GM10847 (cell line): ENCODE results near the gene PML.

Source experiments
- POLR2A ChIP-seq: IDR thresholded peaks from 2 replicates; pipeline ENCODE4 v1.6.1; 2011; ENCODE audit not compliant: insufficient read length; ENCODE audit errors: extremely low read depth

The PML gene, protein sequence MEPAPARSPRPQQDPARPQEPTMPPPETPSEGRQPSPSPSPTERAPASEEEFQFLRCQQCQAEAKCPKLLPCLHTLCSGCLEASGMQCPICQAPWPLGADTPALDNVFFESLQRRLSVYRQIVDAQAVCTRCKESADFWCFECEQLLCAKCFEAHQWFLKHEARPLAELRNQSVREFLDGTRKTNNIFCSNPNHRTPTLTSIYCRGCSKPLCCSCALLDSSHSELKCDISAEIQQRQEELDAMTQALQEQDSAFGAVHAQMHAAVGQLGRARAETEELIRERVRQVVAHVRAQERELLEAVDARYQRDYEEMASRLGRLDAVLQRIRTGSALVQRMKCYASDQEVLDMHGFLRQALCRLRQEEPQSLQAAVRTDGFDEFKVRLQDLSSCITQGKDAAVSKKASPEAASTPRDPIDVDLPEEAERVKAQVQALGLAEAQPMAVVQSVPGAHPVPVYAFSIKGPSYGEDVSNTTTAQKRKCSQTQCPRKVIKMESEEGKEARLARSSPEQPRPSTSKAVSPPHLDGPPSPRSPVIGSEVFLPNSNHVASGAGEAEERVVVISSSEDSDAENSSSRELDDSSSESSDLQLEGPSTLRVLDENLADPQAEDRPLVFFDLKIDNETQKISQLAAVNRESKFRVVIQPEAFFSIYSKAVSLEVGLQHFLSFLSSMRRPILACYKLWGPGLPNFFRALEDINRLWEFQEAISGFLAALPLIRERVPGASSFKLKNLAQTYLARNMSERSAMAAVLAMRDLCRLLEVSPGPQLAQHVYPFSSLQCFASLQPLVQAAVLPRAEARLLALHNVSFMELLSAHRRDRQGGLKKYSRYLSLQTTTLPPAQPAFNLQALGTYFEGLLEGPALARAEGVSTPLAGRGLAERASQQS

DNA sequence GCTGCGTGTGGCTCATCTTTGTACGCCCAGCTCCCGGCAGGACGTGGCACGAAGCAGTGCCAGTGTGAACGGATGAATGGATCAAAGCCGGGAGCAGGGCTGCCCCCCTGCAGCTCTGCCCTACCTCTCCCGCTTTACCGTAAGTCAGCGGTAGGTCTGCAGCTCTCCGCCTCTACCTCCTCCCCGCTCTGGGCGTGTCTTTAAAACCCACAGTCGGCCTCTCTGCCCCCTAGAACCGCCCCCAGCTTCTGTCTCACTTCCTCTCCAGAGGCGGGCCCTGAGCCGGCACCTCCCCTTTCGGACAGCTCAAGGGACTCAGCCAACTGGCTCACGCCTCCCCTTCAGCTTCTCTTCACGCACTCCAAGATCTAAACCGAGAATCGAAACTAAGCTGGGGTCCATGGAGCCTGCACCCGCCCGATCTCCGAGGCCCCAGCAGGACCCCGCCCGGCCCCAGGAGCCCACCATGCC is at the start of gene PML:
PML (plus strand) TSS at position 304 of the 471 bp plus-strand sequence; CDS start at position 401, 97 bp downstream.
- TF ChIP-seq POLR2A, result peak; percentile 48

DNA sequence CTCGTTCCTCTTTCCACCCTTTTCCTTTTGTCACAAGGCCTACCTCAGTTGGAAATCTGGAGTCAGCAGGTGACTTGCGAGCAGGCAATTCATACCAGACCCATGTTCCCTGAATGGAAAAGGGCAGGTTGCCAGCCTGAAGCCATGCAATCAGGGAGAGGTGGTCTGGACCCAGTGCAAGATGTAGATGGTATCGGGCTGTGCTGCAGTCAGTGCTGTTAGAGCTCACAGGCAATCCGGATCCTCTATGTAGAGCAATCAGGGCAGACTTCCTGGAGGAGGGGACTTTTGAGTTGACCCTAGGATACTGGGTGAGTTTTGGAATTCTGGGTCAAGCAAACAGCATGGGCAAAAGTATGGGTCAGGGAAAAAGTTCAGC is 49.4 kb upstream of the PML start:
- no peak for TF ChIP-seq POLR2A

DNA sequence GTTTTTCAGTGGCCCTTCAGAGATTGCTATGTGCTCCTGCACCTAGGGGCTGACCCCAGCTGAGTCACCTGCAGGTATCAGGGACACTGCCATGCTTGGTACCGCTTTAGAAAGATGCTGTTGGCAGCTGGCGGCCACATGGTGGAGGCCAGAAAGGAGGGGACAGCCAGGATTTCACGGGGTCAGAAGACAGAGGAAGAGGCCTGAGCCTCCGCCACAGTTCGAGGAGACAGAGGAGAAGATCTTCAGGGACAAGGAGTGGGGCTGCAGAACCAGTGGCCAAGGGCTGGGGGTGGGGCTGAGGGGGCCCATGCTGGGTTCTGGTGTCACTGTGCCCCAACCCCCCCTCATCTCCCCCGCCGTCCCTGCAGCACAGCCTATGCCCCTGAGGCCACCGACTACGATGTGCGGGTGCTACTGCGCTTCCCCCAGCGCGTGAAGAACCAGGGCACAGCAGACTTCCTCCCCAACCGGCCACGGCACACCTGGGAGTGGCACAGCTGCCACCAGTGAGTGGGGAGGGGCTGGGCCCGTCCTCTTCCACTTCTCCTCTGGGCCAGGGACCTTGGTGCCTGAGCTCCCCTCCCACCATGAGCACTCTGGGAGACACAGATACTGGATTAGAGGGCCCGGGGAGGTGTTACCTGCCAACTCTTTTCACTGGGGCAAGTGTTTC is 48.3 kb upstream of the PML start:
- TF ChIP-seq POLR2A, result no peak

DNA sequence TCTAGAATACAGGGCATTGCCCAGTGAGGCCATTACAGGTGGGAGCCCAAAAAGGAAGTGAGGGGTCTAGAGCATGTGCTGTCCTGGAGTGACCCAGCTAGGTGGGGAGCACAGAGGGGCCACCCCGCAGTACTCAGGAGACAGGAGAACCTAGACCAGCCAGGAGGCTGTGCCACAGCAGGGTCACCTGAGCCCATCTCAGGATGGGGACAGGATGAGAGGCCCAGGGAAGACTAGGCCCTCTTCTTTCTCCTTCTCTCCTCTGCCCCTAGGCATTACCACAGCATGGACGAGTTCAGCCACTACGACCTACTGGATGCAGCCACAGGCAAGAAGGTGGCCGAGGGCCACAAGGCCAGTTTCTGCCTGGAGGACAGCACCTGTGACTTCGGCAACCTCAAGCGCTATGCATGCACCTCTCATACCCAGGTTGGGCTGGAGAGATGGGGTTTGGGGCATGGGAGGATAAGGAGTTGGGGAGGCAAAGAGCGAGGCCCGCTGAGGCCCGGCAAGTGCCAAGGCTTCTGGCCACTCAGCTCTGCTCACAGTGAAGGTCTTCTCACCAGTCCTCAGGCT is 47.6 kb upstream of the PML start:
- no peak for TF ChIP-seq POLR2A

DNA sequence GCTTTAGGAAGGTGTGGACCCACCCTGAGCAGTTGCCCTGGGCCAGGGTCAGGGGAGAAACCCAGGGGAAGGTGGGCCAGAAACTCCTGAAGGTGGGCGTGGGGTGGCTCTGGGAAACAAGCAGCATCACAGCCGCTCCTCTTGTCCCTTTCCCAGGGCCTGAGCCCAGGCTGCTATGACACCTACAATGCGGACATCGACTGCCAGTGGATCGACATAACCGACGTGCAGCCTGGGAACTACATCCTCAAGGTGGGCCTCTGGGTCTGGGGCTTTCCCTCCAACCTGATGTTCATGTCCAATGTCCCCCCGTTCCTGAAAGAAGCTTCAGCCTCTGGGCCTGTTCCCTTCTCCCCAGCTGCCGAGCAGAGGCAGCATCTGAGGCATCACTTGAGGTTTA is 46.9 kb upstream of the PML start:
- no peak for TF ChIP-seq POLR2A

DNA sequence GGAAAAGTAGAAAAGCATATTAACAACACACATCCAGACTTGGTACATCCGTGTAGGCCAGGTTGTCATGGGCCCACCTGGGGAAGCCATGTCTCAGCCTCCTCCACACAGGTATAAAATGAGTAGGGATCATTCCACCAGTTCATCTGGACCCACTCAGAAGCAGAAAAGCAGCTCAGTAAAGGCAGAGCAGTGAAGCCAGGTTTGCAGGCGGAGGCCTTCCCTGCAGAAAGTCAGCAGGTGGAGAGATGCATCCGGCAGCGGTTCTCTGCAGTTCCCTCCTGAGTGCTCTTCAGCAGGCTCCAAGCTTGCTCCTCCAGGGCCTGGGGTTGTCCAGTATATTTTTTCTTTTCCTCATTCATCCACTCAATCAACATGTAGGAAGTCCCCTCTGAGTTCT is 46.1 kb upstream of the PML start:
- no peak for TF ChIP-seq POLR2A

DNA sequence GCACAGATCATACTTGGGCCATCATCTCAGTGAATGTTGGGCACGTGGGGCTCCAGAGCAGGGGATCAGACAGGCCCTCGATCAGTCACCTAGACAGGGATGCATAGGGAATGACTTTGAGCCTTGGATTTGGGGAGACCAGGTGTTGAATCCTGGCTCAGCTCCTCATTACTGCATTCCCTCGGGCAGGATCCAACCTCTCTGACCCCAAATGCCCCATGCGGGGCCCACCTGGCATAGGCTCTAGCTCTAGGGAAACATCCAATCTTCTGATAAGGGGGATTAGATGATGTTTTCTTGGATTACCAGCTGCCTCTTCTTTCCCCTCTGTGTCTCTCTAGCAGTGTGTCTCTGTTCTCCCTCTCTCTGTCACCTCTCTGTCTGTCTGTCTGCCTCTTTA is 45.5 kb upstream of the PML start:
- TF ChIP-seq POLR2A, result no peak

DNA sequence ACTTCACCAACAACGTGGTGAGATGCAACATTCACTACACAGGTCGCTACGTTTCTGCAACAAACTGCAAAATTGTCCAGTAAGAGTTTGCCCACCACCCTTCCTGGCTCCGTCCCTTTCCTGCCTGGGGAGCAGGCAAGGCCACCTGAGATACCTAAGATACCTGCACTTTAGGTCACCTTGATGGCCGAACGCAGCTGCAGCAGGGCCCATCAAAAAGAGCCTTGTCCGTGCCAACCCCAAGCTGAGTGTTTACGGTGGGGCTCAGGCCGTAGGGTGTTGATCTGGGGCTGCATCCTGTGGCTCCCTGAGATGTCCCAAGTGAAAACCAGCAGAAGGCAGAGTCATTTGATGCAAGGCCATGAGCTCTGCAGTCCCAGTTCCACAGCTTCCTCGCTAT is 45.0 kb upstream of the PML start:
- no peak for TF ChIP-seq POLR2A

DNA sequence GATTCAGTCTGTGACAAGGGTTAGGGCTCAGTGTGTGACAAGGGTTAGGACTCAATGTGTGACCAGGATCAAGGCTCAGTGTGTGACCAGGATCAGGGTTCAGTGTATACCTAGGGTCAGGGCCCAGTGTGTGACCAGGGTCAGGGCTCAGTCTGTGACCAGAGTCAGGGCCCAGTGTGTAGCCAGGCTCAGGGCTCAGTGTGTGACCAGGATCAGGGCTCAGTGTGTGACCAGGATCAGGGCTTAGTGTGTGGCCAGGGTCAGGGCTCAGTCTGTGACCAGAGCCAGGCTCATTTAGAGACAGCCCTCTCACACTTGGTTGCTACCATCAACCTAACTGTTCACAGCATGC is 44.1 kb upstream of the PML start:
- no peak for TF ChIP-seq POLR2A

DNA sequence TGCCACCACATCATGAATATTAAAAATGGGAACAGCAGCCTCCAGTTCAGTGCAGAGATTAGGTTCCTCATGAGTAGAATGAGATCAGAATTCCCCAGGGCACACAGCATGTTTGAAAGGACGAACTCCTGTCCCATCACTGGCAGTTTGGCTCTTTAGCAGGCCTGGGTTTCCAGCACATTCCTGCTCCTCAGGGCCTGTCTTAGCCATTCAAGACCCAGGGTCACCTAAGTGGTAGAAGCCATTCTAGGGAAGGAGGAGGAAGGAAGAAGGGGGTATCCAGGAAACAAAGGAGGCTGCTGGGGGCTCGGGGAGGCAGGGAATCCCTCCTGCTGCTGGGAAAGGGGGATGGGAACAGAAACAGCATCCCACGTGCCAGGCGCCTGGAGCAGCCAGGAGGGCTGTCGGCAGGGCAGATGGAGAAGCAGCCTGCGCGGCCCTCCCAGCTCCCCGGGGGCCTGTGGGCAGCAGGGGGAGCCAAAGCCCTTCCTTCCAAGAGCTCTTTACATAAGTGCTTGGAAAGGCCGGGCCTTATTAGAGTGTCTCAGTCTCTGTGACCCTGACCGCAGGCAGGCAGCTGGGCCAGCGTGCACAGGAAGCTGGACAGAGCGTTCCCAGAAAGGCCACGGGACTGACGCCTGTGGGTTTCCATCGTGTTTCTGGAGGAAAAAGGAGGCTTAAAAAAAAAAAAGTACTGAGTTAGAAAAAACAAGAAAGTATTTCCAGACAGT is 43.5 kb upstream of the PML start:
- TF ChIP-seq POLR2A, result no peak

DNA sequence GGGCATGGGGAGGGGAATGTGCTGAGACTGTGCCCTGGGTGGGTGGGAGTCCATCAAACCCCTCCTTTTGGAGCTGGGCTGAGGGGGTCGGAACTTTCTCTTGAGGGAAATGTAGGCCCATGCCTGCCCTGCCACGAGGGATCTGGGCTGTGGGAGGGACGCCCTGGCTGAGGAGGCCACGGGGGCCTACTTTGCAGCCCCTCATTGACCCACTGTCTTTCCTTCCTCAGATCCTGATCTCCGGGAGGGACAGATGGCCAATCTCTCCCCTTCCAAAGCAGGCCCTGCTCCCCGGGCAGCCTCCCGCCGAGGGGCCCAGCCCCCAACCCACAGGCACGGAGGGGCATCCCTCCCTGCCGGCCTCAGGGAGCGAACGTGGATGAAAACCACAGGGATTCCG is 42.9 kb upstream of the PML start:
- TF ChIP-seq POLR2A, result no peak

DNA sequence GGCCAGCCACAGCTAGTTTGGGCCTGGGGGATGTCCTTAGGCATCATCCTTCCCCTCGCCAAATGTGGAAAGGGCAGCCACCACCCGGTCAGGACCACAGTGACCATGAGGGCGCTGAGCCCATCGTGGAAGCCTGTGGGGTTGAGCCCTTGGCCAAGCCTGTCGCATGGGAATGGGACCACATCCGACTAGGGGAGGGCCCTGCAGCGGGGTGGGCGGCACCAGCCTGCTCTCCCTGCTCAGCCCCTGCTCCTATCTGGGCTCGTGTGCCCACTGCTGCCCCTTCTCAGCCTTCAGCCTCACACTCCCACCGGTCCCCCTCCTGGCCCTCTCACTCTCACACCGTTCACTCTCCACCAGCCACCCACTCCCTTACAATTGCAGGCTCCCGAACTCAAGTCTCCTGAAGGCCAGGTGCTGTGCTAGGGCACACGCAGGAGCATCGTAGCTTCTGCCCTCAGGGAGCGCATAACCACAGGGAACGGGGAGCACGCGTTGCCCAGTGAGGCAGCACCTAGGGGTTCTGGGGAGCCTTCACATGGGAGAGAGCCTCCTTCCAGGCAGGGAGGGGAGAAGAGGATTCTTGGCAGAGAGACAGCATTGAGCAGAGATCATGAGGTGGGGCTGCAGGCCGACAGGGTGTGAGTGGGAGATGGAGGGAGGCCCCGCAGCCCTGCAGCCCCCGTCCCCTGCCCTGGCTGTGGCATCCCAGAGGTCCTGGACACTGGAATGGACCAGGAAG is 42.2 kb upstream of the PML start:
- no peak for TF ChIP-seq POLR2A

DNA sequence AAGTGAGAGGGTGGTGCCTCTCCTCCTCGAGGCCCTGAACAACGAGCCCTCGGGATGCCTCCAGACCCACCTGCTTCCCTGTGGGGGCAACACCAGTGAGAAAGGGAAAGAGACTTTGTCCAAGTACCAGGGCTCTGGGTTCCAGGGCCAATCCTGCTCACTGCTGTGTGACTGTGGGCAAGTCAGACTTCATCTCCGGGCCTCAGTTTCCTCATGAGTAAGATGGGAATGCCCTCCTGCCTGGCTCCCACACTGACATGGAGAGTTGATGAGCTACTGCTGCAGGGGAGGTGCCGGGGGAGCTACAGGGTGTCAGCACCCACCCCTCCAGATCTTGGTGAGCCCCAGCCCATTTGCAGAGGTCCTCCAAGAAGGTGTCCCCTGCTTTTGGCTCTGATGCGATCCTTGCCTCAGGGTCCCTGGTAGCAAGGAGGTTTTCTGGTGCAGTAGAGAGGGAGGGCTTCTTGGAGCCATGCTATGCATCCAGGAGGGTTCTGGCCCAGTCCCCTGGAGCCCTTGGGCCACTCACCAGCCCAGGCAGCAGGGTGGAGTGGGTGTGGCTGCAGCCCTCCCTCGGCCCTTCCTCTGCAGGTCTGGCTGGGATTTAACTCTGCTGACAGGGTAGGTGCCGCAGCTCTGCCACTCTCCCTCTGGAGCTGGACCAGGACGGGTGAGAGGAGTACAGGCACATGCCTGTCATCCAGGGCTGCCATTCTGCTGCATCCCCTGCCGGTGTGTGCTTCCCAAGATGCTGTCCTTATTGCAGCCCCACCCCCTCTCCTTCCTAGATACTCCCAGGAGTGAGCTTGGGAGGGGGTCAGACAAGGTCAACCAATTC is 41.4 kb upstream of the PML start:
- no peak for TF ChIP-seq POLR2A
